Measurements from ENCODE around the gene GPRC5C. TPM values are rescaled to one million over a fixed set of nuclear protein-coding genes. Genes with fewer than 3 reads are reported as not detected.

The GPRC5C gene
- total RNA-seq, 1 experiment from 2014 or later: 15.5 TPM

- TF ChIP-seq, protein P1, sequence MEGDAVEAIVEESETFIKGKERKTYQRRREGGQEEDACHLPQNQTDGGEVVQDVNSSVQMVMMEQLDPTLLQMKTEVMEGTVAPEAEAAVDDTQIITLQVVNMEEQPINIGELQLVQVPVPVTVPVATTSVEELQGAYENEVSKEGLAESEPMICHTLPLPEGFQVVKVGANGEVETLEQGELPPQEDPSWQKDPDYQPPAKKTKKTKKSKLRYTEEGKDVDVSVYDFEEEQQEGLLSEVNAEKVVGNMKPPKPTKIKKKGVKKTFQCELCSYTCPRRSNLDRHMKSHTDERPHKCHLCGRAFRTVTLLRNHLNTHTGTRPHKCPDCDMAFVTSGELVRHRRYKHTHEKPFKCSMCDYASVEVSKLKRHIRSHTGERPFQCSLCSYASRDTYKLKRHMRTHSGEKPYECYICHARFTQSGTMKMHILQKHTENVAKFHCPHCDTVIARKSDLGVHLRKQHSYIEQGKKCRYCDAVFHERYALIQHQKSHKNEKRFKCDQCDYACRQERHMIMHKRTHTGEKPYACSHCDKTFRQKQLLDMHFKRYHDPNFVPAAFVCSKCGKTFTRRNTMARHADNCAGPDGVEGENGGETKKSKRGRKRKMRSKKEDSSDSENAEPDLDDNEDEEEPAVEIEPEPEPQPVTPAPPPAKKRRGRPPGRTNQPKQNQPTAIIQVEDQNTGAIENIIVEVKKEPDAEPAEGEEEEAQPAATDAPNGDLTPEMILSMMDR (conservative IDR thresholded peaks at IDR 0.05): no peak
- Histone ChIP-seq H3K4ac (ENCODE audit: low read depth, low read length) (no peak overlapping the region), H3K79me1 (ENCODE audit: insufficient read depth, low read depth, low read length, poor library complexity, severe bottlenecking) (no peaks in the 10 kb centered on the region), H3K27me3 (ENCODE audit: insufficient read depth, low read length) (peaks cover 3% of the 10 kb centered on the region), H3K4me1 (ENCODE audit: insufficient read depth, low read length) (peaks cover 8% of the 10 kb centered on the region; the same call in 1 of the 2 replicates), H3K23ac (ENCODE audit: insufficient read length, low read depth, low read length) (no peak overlapping the region), H3K4me2 (ENCODE audit: insufficient read depth, insufficient read length, low read length) (peak overlapping the region; percentile 60), H4K5ac (ENCODE audit: insufficient read length, low read depth, low read length) (no peak overlapping the region), H3K14ac (ENCODE audit: insufficient read depth, low read length) (peak overlapping the region; percentile 59), H3K56ac (ENCODE audit: insufficient read length, low read depth, low read length) (no peak overlapping the region), H2AK5ac (ENCODE audit: insufficient read length, low read length) (no peak overlapping the region), H2AFZ (ENCODE audit: low read length) (no peak overlapping the region), H2BK15ac (ENCODE audit: low read depth, low read length) (no peak overlapping the region), H2BK12ac (ENCODE audit: insufficient read length, low read depth, low read length) (no peak overlapping the region), H4K20me1 (ENCODE audit: control insufficient read depth, insufficient read depth, insufficient read length) (no peaks in the 10 kb centered on the region), H3T11ph (ENCODE audit: low read length) (no peak overlapping the region), H3K9ac (ENCODE audit: extremely low read depth, insufficient read length, low read length) (no peak overlapping the region), H3K27ac (ENCODE audit: insufficient read length, low read depth, low read length) (no peak overlapping the region), H2BK5ac (ENCODE audit: insufficient read length, low read length) (no peak overlapping the region), H2BK20ac (ENCODE audit: low read depth, low read length, poor library complexity, severe bottlenecking) (no peak overlapping the region), H4K8ac (replicated peaks; ENCODE audit: insufficient read length, low read depth, low read length) (no peak overlapping the region), H3K18ac (ENCODE audit: insufficient read length, low read depth, low read length) (peak overlapping the region; percentile 41), H3K79me2 (ENCODE audit: insufficient read depth, low read length) (no peaks in the 10 kb centered on the region), H3K9me3 (ENCODE audit: control insufficient read depth, low read depth, low read length) (no peaks in the 10 kb centered on the region), H3K23me2 (ENCODE audit: insufficient read length, low read depth, low read length, poor library complexity, severe bottlenecking) (peaks cover 27% of the 10 kb centered on the region), H2BK120ac (ENCODE audit: low read depth, low read length, poor library complexity, severe bottlenecking) (peak overlapping the region; percentile 36), H4K91ac (ENCODE audit: insufficient read length, low read depth, low read length) (no peak overlapping the region)
- Mint-ChIP-seq H3K27ac (peak overlapping the region in 1 of 3 experiments; percentile 31; a peak in 1 of 7 replicates), H3K36me3 (ENCODE audit: insufficient read depth in 1 of 3, low read depth in 3 of 3) (peaks cover 0 to 6% (median 0%) of the 10 kb centered on the region in 3 experiments; a peak in 2 of 7 replicates), H3K27me3 (ENCODE audit: low read depth) (peaks cover 81% of the 10 kb centered on the region), H3K4me1 (peaks cover 37 to 54% of the 10 kb centered on the region in 2 experiments), H3K4me3 (peak overlapping the region; percentile 67 to 90), H3K9me3 (no peaks in the 10 kb centered on the region)
- DNase-seq: peak; percentile 79
- no CpG with 5 or more reads among the region's 67 CpGs for WGBS (ENCODE audit: extremely low coverage, insufficient read length, low lambda C conversion rate)
Measured at GRCh38 chr17:74430706-74431567, 951 bp upstream of the GPRC5C start.

Data from H9 (cell line).